PC-3 (cell line): Measurements from ENCODE around the gene BOLA2B. TPM values are rescaled to one million over a fixed set of nuclear protein-coding genes. Genes with fewer than 3 reads are reported as not detected.
"Not testable (repeated sequence)": the region's sequence is repeated elsewhere in the genome, so short reads cannot be mapped to it uniquely, and the experiment has no call there.

Source experiments
- ATAC-seq: fragments of 200-7000 bp; cut with Tn5 transposase; 2 replicates; pipeline ENCODE4 v1.9.1; 2020; ENCODE audit warnings: mild to moderate bottlenecking, moderate library complexity
- BruUV-seq: library from RNA; stranded (reverse); fragments of 400-500 nt; replicated peaks from 2 replicates; lab custom pipeline; 2021; lab: Mats Ljungman, UMichigan
- CTCF ChIA-PET: fragments of 300-600 bp; sonication (Branson Sonifier 250); formaldehyde crosslinking; loops from one replicate; lab custom pipeline; 2022; ENCODE audit warnings: antibody characterized with exemption; lab: Charles Lee
- POLR2A ChIA-PET: fragments of 300-600 bp; sonication (Branson Sonifier 250); formaldehyde crosslinking; loops from one replicate; lab custom pipeline; 2022; ENCODE audit warnings: antibody characterized with exemption; ENCODE audit not compliant: unreplicated experiment; lab: Charles Lee
- DNase-seq: peaks from one replicate; pipeline ENCODE4 v3.0.0-alpha.2; 2015
- H2AFZ ChIP-seq: fragments of 300-600 bp; sonication (generic); 2 replicates; pipeline ENCODE4 v1.6.0; 2016; ENCODE audit warnings: antibody characterized with exemption, low read length
- H3F3A ChIP-seq: fragments of 300-600 bp; sonication (generic); one replicate; pipeline ENCODE4 v1.6.0; 2017; ENCODE audit warnings: antibody characterized with exemption, low read length, control low read depth, mild to moderate bottlenecking; ENCODE audit not compliant: unreplicated experiment
- H3K27ac ChIP-seq: fragments of 300-600 bp; sonication (generic); 2 replicates; pipeline ENCODE4 v1.5.1; 2016; ENCODE audit warnings: mild to moderate bottlenecking, low read length
- H3K27me3 ChIP-seq: fragments of 300-600 bp; sonication (generic); 2 replicates; pipeline ENCODE4 v1.6.1; 2016; ENCODE audit warnings: low read length, mixed read lengths
- H3K36me3 ChIP-seq: fragments of 300-600 bp; sonication (generic); 2 replicates; pipeline ENCODE4 v1.6.1; 2016; ENCODE audit warnings: low read depth, mixed run types, low read length, mixed read lengths
- H3K4me1 ChIP-seq: fragments of 300-600 bp; sonication (generic); 2 replicates; pipeline ENCODE4 v1.5.1; 2016; ENCODE audit warnings: low read length; ENCODE audit not compliant: insufficient read depth
- H3K4me2 ChIP-seq: fragments of 300-600 bp; sonication (generic); 2 replicates; pipeline ENCODE4 v1.6.0; 2016; ENCODE audit warnings: low read length
- H3K4me3 ChIP-seq: fragments of 300-600 bp; sonication (generic); 2 replicates; pipeline ENCODE4 v1.5.1; 2016; ENCODE audit warnings: mild to moderate bottlenecking, low read length, mixed read lengths
- H3K79me2 ChIP-seq: fragments of 300-600 bp; sonication (generic); 2 replicates; pipeline ENCODE4 v1.6.1; 2017; ENCODE audit warnings: low read length, mixed read lengths
- H3K9ac ChIP-seq: fragments of 300-600 bp; sonication (generic); 2 replicates; pipeline ENCODE4 v1.6.0; 2016; ENCODE audit warnings: mild to moderate bottlenecking, low read length
- H3K9me2 ChIP-seq: fragments of 300-600 bp; sonication (generic); replicated peaks from 2 replicates; pipeline ENCODE4 v1.6.1; 2016; ENCODE audit warnings: mixed run types, low read length, mixed read lengths
- H3K9me3 ChIP-seq: fragments of 300-600 bp; sonication (generic); 2 replicates; pipeline ENCODE4 v1.6.1; 2016; ENCODE audit warnings: low read length, mixed read lengths
- H4K20me1 ChIP-seq: fragments of 300-600 bp; sonication (generic); 2 replicates; pipeline ENCODE4 v1.6.1; 2016; ENCODE audit warnings: low read length, mixed read lengths
- intact Hi-C: fragments of 100-400 bp; cut with micrococcal nuclease; formaldehyde crosslinking; loops from 2 replicates; pipeline ENCODE4 v1.9.0; 2023
- total RNA-seq: library from RNA; depleted of rRNA; stranded (reverse); fragments of >200 nt; gene quantifications from 2 replicates; pipeline ENCODE4 v1.2.3, GENCODE V29; 2014

The BOLA2B gene
- total RNA-seq, 1 experiment from 2014 or later: 143 TPM

GRCh38 chr16:30205541-30206236, 12.2 kb upstream of the BOLA2B start:
- H3K9me2 ChIP-seq, H3K79me2 ChIP-seq, H3K9me3 ChIP-seq, H3K9ac ChIP-seq, BruUV-seq, H2AFZ ChIP-seq, H3F3A ChIP-seq, H3K27ac ChIP-seq, POLR2A ChIA-PET, H3K36me3 ChIP-seq, intact Hi-C loops, CTCF ChIA-PET, DNase-seq, H3K27me3 ChIP-seq, H4K20me1 ChIP-seq, H3K4me1 ChIP-seq: not testable (repeated sequence)
- Histone ChIP-seq H3K4me2 (peak overlapping the region; percentile 65), H3K4me3 (peak overlapping the region; percentile 56)
- ATAC-seq: peak; percentile 50

DNA sequence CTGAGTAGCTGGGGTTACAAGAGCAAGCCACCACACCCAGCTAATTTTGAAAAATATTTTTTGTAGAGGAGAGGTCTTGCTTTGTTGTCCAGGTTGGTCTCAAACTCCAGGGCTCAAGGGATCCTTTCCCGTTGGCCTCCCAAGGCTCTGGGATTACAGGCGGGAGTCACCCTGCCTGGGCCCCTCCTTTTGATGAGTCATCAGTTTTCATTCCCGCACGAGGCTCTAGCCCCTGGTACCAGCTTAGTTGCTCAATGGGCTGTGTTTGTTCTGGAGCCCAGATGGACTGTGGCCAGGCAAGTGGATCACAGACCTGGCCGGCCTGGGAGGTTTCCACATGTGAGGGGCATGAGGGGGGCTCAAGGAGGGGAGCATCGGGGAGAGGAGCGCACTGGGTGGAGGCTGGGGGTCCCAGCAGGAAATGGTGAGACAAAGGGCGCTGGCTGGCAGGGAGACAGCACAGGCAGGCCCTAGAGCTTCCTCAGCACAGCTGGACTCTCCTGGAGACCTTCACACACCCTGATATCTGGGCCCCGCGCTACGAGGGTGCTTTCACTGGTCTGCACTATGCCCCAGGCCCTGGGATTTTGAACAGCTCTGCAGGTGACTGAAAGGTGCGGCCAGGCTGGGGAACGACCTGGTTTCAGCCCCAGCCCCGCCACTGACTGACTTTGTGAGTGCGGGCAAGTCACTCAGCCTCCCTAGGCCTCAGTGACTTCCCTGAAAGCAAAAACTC, 6.3 kb upstream of the BOLA2B start:
- H3K27me3 ChIP-seq: not testable (repeated sequence)

GRCh38 chr16:30199049-30199448, 5.6 kb upstream of the BOLA2B start, which contains the start of gene SULT1A3:
SULT1A3 (plus strand) TSS chr16:30199255; CDS start chr16:30200729, 1,474 bp downstream.
- H4K20me1 ChIP-seq, CTCF ChIA-PET, H3K4me2 ChIP-seq, DNase-seq, H3K27me3 ChIP-seq, POLR2A ChIA-PET, H3K9ac ChIP-seq, BruUV-seq, H3K4me3 ChIP-seq, H3K4me1 ChIP-seq, H3K27ac ChIP-seq, intact Hi-C loops, H3F3A ChIP-seq, H2AFZ ChIP-seq, H3K9me2 ChIP-seq, H3K79me2 ChIP-seq, H3K36me3 ChIP-seq, H3K9me3 ChIP-seq: not testable (repeated sequence)
- ATAC-seq: peak; percentile 48

More for the DNA sequence above, 6.3 kb upstream of the BOLA2B start:
- H3K27ac ChIP-seq, POLR2A ChIA-PET, BruUV-seq, H3K36me3 ChIP-seq, H3K4me2 ChIP-seq, CTCF ChIA-PET, H4K20me1 ChIP-seq, intact Hi-C loops, DNase-seq, H3K4me3 ChIP-seq, H3K9me2 ChIP-seq, H2AFZ ChIP-seq, H3K9me3 ChIP-seq, H3F3A ChIP-seq, H3K9ac ChIP-seq, H3K79me2 ChIP-seq, H3K4me1 ChIP-seq: not testable (repeated sequence)
- ATAC-seq: peak; percentile 71

GRCh38 chr16:30197001-30197400, 3.5 kb upstream of the BOLA2B start:
- CTCF ChIA-PET, POLR2A ChIA-PET, DNase-seq, H3K9me3 ChIP-seq, ATAC-seq, H2AFZ ChIP-seq, H3K79me2 ChIP-seq, H3K9me2 ChIP-seq, H3K4me3 ChIP-seq, H3K27me3 ChIP-seq, H3K27ac ChIP-seq, H3F3A ChIP-seq, H3K4me1 ChIP-seq, H3K36me3 ChIP-seq, H4K20me1 ChIP-seq, H3K4me2 ChIP-seq, H3K9ac ChIP-seq, intact Hi-C loops, BruUV-seq: not testable (repeated sequence)

DNA sequence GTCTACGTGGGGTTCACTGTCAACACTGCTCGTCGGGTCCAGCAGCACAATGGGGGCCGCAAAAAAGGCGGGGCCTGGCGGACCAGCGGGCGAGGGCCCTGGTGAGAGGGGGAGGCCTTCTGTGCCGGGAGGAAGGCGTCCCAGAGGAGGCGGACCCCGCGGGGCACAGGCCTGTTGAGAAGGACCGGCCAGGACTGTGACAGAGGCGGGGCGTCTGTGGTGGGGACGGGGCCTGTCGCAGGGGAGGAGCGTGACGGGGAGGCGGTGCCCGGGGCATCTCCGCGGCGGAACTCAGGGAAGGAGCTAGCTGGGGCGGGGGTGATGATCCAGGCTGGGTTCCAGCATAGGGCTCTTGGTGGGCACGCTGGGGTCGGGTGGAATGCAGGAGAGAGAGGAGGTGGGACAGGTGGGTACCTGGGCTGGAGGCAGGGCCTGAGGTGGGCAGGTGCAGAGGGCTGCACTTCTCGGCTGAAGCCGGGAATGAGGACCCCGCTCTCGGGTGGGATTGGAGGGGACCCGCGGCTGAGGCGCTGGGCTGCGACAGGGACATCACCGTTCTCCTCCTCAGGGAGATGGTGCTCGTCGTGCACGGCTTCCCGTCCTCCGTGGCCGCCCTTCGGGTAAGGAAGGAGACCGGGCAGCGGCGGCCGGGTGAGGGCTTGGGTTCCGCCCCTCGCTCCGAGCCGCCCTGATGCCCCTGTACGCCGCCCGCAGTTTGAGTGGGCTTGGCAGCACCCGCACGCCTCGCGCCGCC, 883 bp upstream of the BOLA2B start:
- H3K4me1 ChIP-seq, H2AFZ ChIP-seq, H3K9ac ChIP-seq, CTCF ChIA-PET, intact Hi-C loops, H3K9me3 ChIP-seq, H4K20me1 ChIP-seq, H3K79me2 ChIP-seq, POLR2A ChIA-PET, H3F3A ChIP-seq, H3K4me2 ChIP-seq, H3K36me3 ChIP-seq, H3K4me3 ChIP-seq, DNase-seq, H3K27ac ChIP-seq, H3K27me3 ChIP-seq, H3K9me2 ChIP-seq: not testable (repeated sequence)
- ATAC-seq: peak; percentile 76
- BruUV-seq: TSS peak; percentile 97

- H3K27me3 ChIP-seq, H3K27ac ChIP-seq, H3K4me2 ChIP-seq, H3K4me3 ChIP-seq, H3K79me2 ChIP-seq, H3K9ac ChIP-seq, POLR2A ChIA-PET, H3K4me1 ChIP-seq, H3F3A ChIP-seq, H2AFZ ChIP-seq, intact Hi-C loops, DNase-seq, H3K9me3 ChIP-seq, H3K36me3 ChIP-seq, H3K9me2 ChIP-seq, CTCF ChIA-PET, H4K20me1 ChIP-seq: not testable (repeated sequence)
- ATAC-seq: peak; percentile 27
- TSS peak; percentile 75 for BruUV-seq
Measured at GRCh38 chr16:30193098-30193497, 368 bp downstream of the BOLA2B start.
